GM10847 (cell line): ENCODE data around the gene ROBO1.

ENCODE experiments used
- POLR2A ChIP-seq: IDR thresholded peaks from 2 replicates; pipeline ENCODE4 v1.6.1; 2011; ENCODE audit not compliant: insufficient read length; ENCODE audit errors: extremely low read depth

The ROBO1 gene

GRCh38 chr3:79257791-79258190, 510.0 kb downstream of the ROBO1 start:
- TF ChIP-seq POLR2A: no peak

DNA sequence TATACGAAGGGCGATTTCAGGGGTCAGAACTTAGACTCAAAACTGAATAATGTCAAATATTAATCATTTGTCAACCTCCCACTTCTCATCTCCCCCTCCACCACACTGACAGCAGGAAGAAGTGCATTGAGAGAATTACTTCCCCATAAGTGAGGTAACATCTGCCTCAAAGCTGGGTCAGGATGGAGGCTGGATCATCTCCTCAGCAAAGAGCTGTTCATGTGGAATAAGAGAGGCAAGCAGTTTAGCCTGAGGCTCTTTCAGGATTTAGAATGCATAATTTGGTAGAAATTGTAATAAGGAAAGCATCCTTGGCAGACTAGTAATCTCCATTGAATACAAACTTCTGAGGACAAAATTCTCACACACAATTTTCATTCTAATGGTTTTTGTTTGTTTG, 512.1 kb downstream of the ROBO1 start:
- TF ChIP-seq POLR2A: no peak

- TF ChIP-seq POLR2A: no peak
Measured at GRCh38 chr3:79255292-79255691, 512.5 kb downstream of the ROBO1 start.

- no peak for TF ChIP-seq POLR2A
Measured at GRCh38 chr3:79253704-79254103, 514.1 kb downstream of the ROBO1 start.

- no peak for TF ChIP-seq POLR2A
Measured at GRCh38 chr3:79253271-79253670, 514.5 kb downstream of the ROBO1 start.

DNA sequence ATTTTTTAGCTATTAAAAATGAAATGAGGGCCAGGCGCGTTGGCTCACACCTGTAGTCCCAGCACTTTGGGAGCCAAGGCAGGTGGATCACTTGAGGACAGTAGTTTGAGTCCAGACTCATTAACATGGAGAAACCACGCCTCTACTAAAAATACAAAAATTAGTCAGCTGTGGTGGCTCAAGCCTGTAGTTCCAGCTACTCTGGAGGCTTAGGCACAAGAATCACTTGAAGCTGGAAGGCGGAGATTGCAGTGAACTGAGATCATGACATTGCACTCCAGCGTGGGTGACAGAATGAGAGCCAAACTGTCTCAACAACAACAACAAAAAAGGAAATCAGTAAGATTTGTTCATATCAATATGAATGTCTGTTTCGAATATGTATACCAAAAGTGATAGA, 517.1 kb downstream of the ROBO1 start:
- no peak for TF ChIP-seq POLR2A

DNA sequence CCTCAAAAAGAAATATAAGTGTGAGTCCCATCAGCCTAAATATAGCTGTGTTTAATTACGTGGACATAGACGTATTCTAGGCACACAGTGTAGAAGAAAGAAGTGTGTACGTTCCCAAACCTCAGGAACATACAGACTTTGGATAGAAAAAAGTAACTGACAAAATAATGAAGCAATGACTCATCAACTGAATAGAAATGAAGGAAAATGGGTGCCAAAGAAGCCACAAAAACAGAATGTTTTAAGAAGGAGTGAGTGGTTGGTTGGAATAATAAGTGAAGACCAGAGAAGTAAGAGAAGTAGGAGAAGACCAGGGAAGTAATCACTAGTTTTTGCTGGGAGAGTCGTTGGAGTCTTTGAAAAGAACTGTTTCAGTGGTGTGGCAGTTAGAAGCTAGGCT, 518.1 kb downstream of the ROBO1 start:
- no peak for TF ChIP-seq POLR2A

GRCh38 chr3:79247725-79248043, 520.1 kb downstream of the ROBO1 start:
- no peak for TF ChIP-seq POLR2A

GRCh38 chr3:79246875-79247724, 520.7 kb downstream of the ROBO1 start:
- TF ChIP-seq POLR2A: no peak

DNA sequence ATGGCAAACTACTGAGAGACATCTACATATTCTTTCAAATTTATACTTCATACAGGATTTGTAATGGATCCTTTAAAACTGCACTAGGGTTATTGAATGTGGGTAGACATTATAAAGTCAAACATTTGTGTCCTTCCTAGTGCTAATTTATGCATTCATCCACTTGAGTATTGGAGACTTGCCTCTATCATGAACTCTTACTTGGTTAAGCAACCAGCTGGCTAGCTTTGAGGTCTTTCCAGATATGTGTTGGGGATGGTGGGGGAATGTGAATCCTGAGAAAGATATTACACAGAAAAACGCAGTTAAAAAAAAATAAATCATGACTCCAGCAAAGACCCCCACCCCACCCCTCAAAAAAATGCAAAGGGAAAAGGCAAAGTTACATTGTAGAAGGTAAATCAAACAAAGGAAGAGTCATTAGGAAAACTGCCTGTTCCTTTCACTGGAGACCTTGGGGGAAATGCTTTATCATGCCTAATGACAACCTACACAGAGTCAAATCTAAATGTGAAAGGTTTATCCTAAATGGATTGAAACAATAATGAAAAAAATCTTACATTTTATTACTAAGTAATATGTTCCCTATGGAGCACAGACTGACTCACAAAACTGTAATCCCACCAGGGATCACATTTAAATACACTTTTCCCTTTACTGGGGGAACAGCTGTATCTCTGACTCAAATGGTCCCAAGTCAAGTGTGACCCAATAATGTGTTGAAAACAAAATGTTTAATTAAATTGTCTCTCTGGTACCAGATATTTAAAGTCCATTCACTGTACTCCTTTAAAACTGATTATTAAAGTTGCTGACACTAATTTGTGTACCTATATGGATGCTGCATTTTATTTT, 522.3 kb downstream of the ROBO1 start:
- no peak for TF ChIP-seq POLR2A

GRCh38 chr3:79236496-79236895, 531.3 kb downstream of the ROBO1 start:
- no peak for TF ChIP-seq POLR2A

DNA sequence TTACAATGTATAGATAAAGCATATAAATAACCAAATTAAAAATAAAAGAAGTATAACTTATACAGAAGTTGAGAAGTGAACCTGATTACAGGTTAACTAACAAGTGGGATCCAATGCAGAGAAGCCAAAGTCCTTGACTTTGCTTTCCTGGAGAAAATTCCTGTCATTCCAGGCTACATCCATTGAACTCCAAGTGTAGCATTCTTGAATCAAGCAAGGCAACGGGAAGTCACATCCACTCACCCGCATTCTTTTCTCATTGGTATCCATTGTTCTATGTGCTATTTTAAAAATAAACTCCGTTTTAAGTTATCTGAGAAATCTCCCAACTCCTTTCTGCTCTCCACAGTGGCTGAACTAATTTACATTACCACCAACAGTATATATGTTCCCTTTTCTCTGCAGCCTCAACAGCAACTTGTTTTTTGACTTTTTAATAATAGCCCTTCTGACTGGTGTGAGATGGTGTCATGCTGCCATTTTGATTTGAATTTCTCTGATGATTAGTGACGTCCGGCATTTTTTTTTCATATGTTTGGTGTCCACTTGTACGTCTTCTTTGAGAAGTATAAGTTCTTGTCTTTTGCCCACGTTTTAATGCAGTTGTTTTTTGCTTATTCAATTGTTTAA, 534.3 kb downstream of the ROBO1 start:
- TF ChIP-seq POLR2A: no peak

DNA sequence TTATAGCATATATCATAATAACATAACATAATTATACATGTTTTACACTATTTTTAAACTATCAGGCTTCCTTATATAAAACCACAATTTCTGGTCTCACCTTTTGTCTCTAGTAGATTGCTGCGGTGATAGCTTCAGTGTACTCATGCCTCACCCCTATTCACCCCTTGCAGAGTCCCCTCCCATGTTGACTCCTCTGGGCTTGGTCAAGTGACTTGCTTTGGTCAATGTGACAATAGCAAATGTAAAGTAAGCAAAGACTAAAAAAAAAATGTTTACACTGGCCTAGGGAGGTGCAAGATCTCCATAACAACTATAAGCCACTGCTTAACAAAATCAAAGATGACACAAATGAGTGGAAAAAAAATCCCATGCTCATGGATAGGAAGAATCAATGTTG, 537.5 kb downstream of the ROBO1 start:
- TF ChIP-seq POLR2A: no peak

GRCh38 chr3:79217096-79217495, 550.7 kb downstream of the ROBO1 start:
- TF ChIP-seq POLR2A: no peak

- TF ChIP-seq POLR2A: no peak
Measured at GRCh38 chr3:79215286-79215685, 552.5 kb downstream of the ROBO1 start.
